T-cell (primary cell): ENCODE results near the gene ABTB2. TPM values are rescaled to one million over a fixed set of nuclear protein-coding genes. Genes with fewer than 3 reads are reported as not detected.

Source experiments
- ATAC-seq, 4 experiments: fragments of 200-7000 bp in 3 of 4; fragments of 150-1000 bp in 1 of 4; cut with Tn5 transposase; replicated peaks in 1 of 4; 1 replicate in 3 of 4; 2 replicates in 1 of 4; pipeline ENCODE4 v1.10.0; 2021; ENCODE audit warnings: moderate library complexity in 3 of 4, mild to moderate bottlenecking in 2 of 4, moderate number of reproducible peaks in 1 of 4
- CTCF ChIA-PET, 2 donors: fragments of 300-600 bp; sonication (Branson Sonifier 250); formaldehyde crosslinking; loops; one replicate each; lab custom pipeline; 2022; ENCODE audit warnings: antibody characterized with exemption in 2 of 2; lab: Charles Lee
- POLR2A ChIA-PET, 2 donors: fragments of 300-600 bp; sonication (Branson Sonifier 250); formaldehyde crosslinking; loops; one replicate each; lab custom pipeline; 2022; ENCODE audit warnings: antibody characterized with exemption in 2 of 2; lab: Charles Lee
- DNase-seq, 35 experiments: peaks; one replicate each; pipeline versions ENCODE4 v3.0.0 to v3.0.0-alpha.2; 2013 to 2023
- H3K27ac ChIP-seq: one replicate; pipeline ENCODE4 v1.5.1; 2013; ENCODE audit warnings: low read length
- H3K27me3 ChIP-seq, 2 experiments: replicated peaks in 1 of 2; 1 replicate in 1 of 2; 2 replicates in 1 of 2; pipeline versions ENCODE4 v1.6.1 to v1.7.0; 2013; ENCODE audit warnings: low read length in 1 of 2, mixed read lengths in 1 of 2; ENCODE audit not compliant: control insufficient read depth in 2 of 2, insufficient read depth in 2 of 2; ENCODE audit errors: extremely low read depth in 1 of 2
- H3K36me3 ChIP-seq, 2 donors: 1 replicate in 1 of 2; 2 replicates in 1 of 2; pipeline versions ENCODE4 v1.6.1 to v1.7.0; 2013; ENCODE audit warnings: low read length in 1 of 2; ENCODE audit not compliant: control insufficient read depth in 2 of 2, insufficient read depth in 1 of 2; ENCODE audit errors: extremely low read depth in 1 of 2
- H3K4me1 ChIP-seq, 2 experiments: 1 replicate in 1 of 2; 2 replicates in 1 of 2; pipeline versions ENCODE4 v1.6.1 to v1.7.0; 2013; ENCODE audit warnings: low read length in 2 of 2, mixed read lengths in 1 of 2; ENCODE audit not compliant: insufficient read depth in 2 of 2, control insufficient read depth in 1 of 2; ENCODE audit errors: extremely low read depth in 1 of 2
- H3K4me3 ChIP-seq, 2 donors: 1 replicate in 1 of 2; 2 replicates in 1 of 2; pipeline versions ENCODE4 v1.5.1 to v1.7.0; 2013; ENCODE audit warnings: mild to moderate bottlenecking in 2 of 2, low read length in 1 of 2, moderate library complexity in 1 of 2; ENCODE audit not compliant: control insufficient read depth in 1 of 2; ENCODE audit errors: extremely low read depth in 1 of 2
- H3K9me3 ChIP-seq: 2 replicates; pipeline ENCODE4 v1.7.0; 2013
- H3K27ac Mint-ChIP-seq, 2 donors: one replicate each; pipeline ENCODE4 v1.8.0; 2020 to 2021; ENCODE audit warnings: mild to moderate bottlenecking in 2 of 2, mixed read lengths in 2 of 2
- H3K27me3 Mint-ChIP-seq, 2 donors: one replicate each; pipeline ENCODE4 v1.8.0; 2021 to 2022; ENCODE audit warnings: mixed read lengths in 2 of 2
- H3K36me3 Mint-ChIP-seq: one replicate; pipeline ENCODE4 v1.8.0; 2021; ENCODE audit warnings: mixed read lengths
- H3K4me1 Mint-ChIP-seq, 3 donors: one replicate each; pipeline ENCODE4 v1.8.0; 2020 to 2022; ENCODE audit warnings: mixed read lengths in 3 of 3, mild to moderate bottlenecking in 1 of 3
- H3K4me3 Mint-ChIP-seq, 3 donors: one replicate each; pipeline ENCODE4 v1.8.0; 2020 to 2022; ENCODE audit warnings: mild to moderate bottlenecking in 3 of 3, mixed read lengths in 3 of 3, moderate library complexity in 3 of 3
- H3K9me3 Mint-ChIP-seq, 3 donors: one replicate each; pipeline ENCODE4 v1.8.0; 2020 to 2022; ENCODE audit warnings: mixed read lengths in 3 of 3
- WGBS: methylation state at CpG from one replicate; pipeline ENCODE4 v1.1.5; 2013; ENCODE audit warnings: missing lambda C conversion rate; ENCODE audit not compliant: insufficient coverage; 5-methylcytosine and 5-hydroxymethylcytosine counted together
- total RNA-seq, 35 experiments: library from RNA in 6 of 35; stranded (reverse) in 6 of 35; fragments of 120-200 nt in 1 of 35; gene quantifications; one replicate each; pipeline versions ENCODE4 v1.2.1 to v1.2.4 and lab custom pipeline; 2013 to 2026

The ABTB2 gene
- total RNA-seq, 5 donors from 2014 or later (not counting 1 experiment from before 2014, with no cell fraction given), result 0.50 to 0.93 (median 0.82) TPM

- no peaks in the 10 kb centered on the region for H3K9me3 ChIP-seq
- no peak overlapping the region for H3K4me3 Mint-ChIP-seq
- CTCF ChIA-PET, result no interaction called here
These were observed 52.6 kb downstream of the ABTB2 start for GRCh38 chr11:34305193-34305592.

DNA sequence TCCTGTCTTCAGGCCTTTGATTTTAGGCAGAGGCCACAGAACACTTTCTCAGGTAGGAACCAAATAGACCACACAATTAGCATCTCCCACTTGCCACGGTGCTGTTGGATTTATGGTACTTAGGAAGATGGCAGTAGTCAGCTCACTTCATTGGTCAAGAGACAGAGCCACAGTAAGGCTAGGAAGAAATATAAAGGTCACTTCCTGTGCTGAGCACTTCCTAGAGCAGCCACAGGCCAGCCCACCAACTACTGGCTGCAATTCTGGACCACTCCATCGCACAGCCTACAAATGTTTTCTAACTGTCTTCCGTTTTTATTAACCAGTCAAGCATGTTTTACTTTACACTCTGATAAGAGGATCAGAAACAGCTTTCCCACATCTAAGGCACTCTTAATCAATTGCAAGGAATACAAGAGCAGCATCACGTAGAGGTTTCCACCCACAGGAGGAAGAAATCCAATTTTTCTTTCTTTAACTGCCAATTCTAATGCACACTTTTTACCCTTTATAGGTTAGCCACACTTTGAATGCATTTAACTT lies 54.7 kb downstream of the ABTB2 start:
- Histone ChIP-seq H3K36me3 (no peaks in the 10 kb centered on the region), H3K27me3 (peaks cover 0 to 6% of the 10 kb centered on the region in 2 experiments), H3K9me3 (no peaks in the 10 kb centered on the region), H3K27ac (no peak overlapping the region), H3K4me1 (peaks cover 0 to 2% of the 10 kb centered on the region in 2 experiments), H3K4me3 (no peak overlapping the region)
- WGBS, result 80% methylated on average over 2 of the region's 4 CpGs
- Mint-ChIP-seq H3K27ac (no peak overlapping the region), H3K9me3 (no peaks in the 10 kb centered on the region), H3K27me3 (no peaks in the 10 kb centered on the region), H3K36me3 (no peaks in the 10 kb centered on the region), H3K4me1 (peaks cover 3 to 7% (median 4%) of the 10 kb centered on the region in 3 donors), H3K4me3 (no peak overlapping the region)
- ChIA-PET POLR2A (interaction anchor here (0.5 to 0.6 kb wide), 2 partner anchors 14 to 312 kb away, joined by 3 to 4 read pairs; no protein-coding TSS in a partner anchor), CTCF (interaction anchor here in 1 of 2 donors (0.7 kb wide), 1 partner anchor 26 kb away, joined by 6 read pairs; no protein-coding TSS in a partner anchor)
- ATAC-seq (no peak), DNase-seq (no peak)

More at GRCh38 chr11:34305193-34305592, 52.6 kb downstream of the ABTB2 start:
- Histone ChIP-seq H3K27me3 (peaks cover 0 to 3% of the 10 kb centered on the region in 2 experiments), H3K4me1 (peaks cover 0 to 20% of the 10 kb centered on the region in 2 experiments), H3K36me3 (no peaks in the 10 kb centered on the region), H3K4me3 (no peak overlapping the region), H3K27ac (no peak overlapping the region)
- DNase-seq (no peak), ATAC-seq (no peak)
- H3K27me3 Mint-ChIP-seq, result no peaks in the 10 kb centered on the region
- no peaks in the 10 kb centered on the region for H3K9me3 Mint-ChIP-seq
- H3K36me3 Mint-ChIP-seq, result no peaks in the 10 kb centered on the region
- POLR2A ChIA-PET, result no interaction called here
- 91% methylated on average over 3 of the region's 7 CpGs for WGBS
- H3K27ac Mint-ChIP-seq, result no peak overlapping the region
- H3K4me1 Mint-ChIP-seq, result peaks cover 13 to 25% (median 17%) of the 10 kb centered on the region in 3 donors

GRCh38 chr11:34302046-34302921 lies 55.5 kb downstream of the ABTB2 start:
- POLR2A ChIA-PET, result interaction anchor here in 1 of 2 donors (0.5 kb wide), 1 partner anchor 312 kb away, joined by 4 read pairs; no protein-coding TSS in a partner anchor
- Histone ChIP-seq H3K4me3 (no peak overlapping the region), H3K27me3 (peaks cover 0 to 6% of the 10 kb centered on the region in 2 experiments), H3K36me3 (no peaks in the 10 kb centered on the region), H3K4me1 (peaks cover 0 to 2% of the 10 kb centered on the region in 2 experiments), H3K27ac (no peak overlapping the region), H3K9me3 (no peaks in the 10 kb centered on the region)
- Mint-ChIP-seq H3K27me3 (no peaks in the 10 kb centered on the region), H3K9me3 (no peaks in the 10 kb centered on the region), H3K36me3 (no peaks in the 10 kb centered on the region), H3K27ac (no peak overlapping the region), H3K4me3 (no peak overlapping the region), H3K4me1 (peaks cover 0 to 1% (median 0%) of the 10 kb centered on the region in 3 donors)
- DNase-seq, result no peak
- WGBS, result 72% methylated on average over 2 of the region's 4 CpGs
- CTCF ChIA-PET, result no interaction called here
- no peak for ATAC-seq

GRCh38 chr11:34300926-34301295 lies 56.9 kb downstream of the ABTB2 start:
- CTCF ChIA-PET, result interaction anchor here in 1 of 2 donors (0.6 kb wide), 1 partner anchor 178 kb away, joined by 3 read pairs; no protein-coding TSS in a partner anchor

DNA sequence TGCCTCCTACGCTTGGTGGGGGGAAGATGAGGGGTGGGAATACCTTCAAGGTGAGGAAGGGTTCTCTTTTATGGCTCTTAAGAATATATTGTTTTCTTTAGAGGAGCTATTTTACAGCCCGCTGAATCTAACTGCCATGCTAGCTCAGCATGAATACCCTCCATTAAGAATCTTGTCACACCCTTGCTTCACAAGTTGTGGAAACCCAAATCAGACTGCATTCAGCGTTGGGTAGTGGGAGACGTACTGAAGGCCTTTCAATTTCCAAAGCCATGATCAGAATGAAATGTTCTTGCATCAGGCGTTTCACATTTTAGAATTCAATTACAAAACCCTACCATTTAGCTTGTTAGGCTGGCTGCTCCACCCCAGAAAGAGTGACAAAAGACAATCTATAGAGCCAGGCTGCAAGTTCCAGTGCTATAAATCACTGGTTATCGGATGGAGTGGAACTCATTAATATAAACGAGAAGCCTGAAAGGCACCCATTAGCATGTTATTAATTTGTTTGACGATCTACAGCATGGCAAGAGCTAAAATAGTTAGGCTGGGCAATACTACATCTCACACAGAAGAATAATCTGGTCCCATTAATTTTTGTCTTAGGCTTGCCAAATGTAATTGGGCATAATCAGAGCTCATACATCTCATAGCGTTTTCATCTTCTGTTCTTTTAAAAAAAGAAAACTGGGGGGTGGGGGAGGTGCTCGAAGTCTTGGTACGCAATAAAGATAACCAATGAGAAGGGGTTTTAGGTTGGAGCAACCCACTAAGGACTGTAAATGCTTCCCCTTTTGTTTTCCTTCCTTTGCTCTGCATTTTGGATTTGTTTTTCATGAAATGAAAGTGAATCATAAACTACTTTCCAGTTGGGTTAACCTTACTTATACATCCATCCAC lies 57.5 kb downstream of the ABTB2 start:
- Histone ChIP-seq H3K4me1 (no peaks in the 10 kb centered on the region), H3K36me3 (no peaks in the 10 kb centered on the region), H3K27ac (no peak overlapping the region), H3K4me3 (no peak overlapping the region), H3K9me3 (no peaks in the 10 kb centered on the region), H3K27me3 (peaks cover 0 to 6% of the 10 kb centered on the region in 2 experiments)
- CTCF ChIA-PET, result interaction anchor here in 1 of 2 donors (0.6 kb wide), 2 partner anchors 15 to 177 kb away, joined by 3 to 4 read pairs; no protein-coding TSS in a partner anchor
- WGBS, result 80% methylated on average over 1 of the region's 11 CpGs
- Mint-ChIP-seq H3K4me1 (peaks cover 0 to 1% (median 0%) of the 10 kb centered on the region in 3 donors), H3K36me3 (no peaks in the 10 kb centered on the region), H3K27ac (no peak overlapping the region), H3K9me3 (no peaks in the 10 kb centered on the region), H3K27me3 (peaks cover 0 to 1% of the 10 kb centered on the region in 2 donors), H3K4me3 (no peak overlapping the region)
- no peak for DNase-seq
- ATAC-seq, result no peak
- POLR2A ChIA-PET, result interaction anchor here in 1 of 2 donors (0.6 kb wide), 1 partner anchor 33 kb away, joined by 4 read pairs; no protein-coding TSS in a partner anchor

More at GRCh38 chr11:34300926-34301295, 56.9 kb downstream of the ABTB2 start:
- peaks cover 0 to under 1% of the 10 kb centered on the region in 2 experiments for H3K4me1 ChIP-seq
- no peaks in the 10 kb centered on the region for H3K9me3 ChIP-seq
- no peak overlapping the region for H3K27ac ChIP-seq
- no CpG with 5 or more reads among the region's 3 CpGs for WGBS
- H3K27ac Mint-ChIP-seq, result no peak overlapping the region
- DNase-seq, result no peak
- H3K4me1 Mint-ChIP-seq, result peaks cover 0 to 1% (median 0%) of the 10 kb centered on the region in 3 donors
- no peak overlapping the region for H3K4me3 ChIP-seq
- H3K27me3 Mint-ChIP-seq, result no peaks in the 10 kb centered on the region
- POLR2A ChIA-PET, result no interaction called here
- no peaks in the 10 kb centered on the region for H3K9me3 Mint-ChIP-seq
- no peak for ATAC-seq
- H3K4me3 Mint-ChIP-seq, result no peak overlapping the region
- H3K27me3 ChIP-seq, result peaks cover 0 to 6% of the 10 kb centered on the region in 2 experiments
- no peaks in the 10 kb centered on the region for H3K36me3 ChIP-seq
- no peaks in the 10 kb centered on the region for H3K36me3 Mint-ChIP-seq
